Thoracic aorta (tissue), 2 donors: ENCODE measurements around the gene KCNIP1. TPM values are rescaled to one million over a fixed set of nuclear protein-coding genes. Genes with fewer than 3 reads are reported as not detected.

Source experiments
- ATAC-seq: fragments of 150-250 bp; one replicate; pipeline ENCODE4 v1.8.0; 2017; ENCODE audit warnings: low read depth; ENCODE audit not compliant: insufficient number of reproducible peaks, low FRiP score
- DNase-seq: peaks from one replicate; pipeline ENCODE4 v3.0.0-alpha.2; 2020; ENCODE audit warnings: low spot score
- H3K27ac ChIP-seq, 2 donors: fragments of 200-600 bp; sonication (generic); 1 replicate in 1 of 2; 2 replicates in 1 of 2; pipeline ENCODE4 v1.5.1; 2016; ENCODE audit warnings: mild to moderate bottlenecking in 2 of 2, moderate library complexity in 2 of 2
- H3K27me3 ChIP-seq: fragments of 200-600 bp; sonication (generic); replicated peaks from 2 replicates; pipeline ENCODE4 v1.6.0; 2016; ENCODE audit warnings: mild to moderate bottlenecking; ENCODE audit not compliant: insufficient read depth
- H3K36me3 ChIP-seq: fragments of 200-600 bp; sonication (generic); one replicate; pipeline ENCODE4 v1.5.1; 2016
- H3K4me1 ChIP-seq, 2 donors: fragments of 200-600 bp; sonication (generic); 1 replicate in 1 of 2; 2 replicates in 1 of 2; pipeline versions ENCODE4 v1.5.1 to v1.6.0; 2016; ENCODE audit warnings: low read depth in 2 of 2, mild to moderate bottlenecking in 1 of 2; ENCODE audit not compliant: control insufficient read depth in 1 of 2
- H3K4me3 ChIP-seq: fragments of 200-600 bp; sonication (generic); 2 replicates; pipeline ENCODE4 v1.5.1; 2016; ENCODE audit warnings: mild to moderate bottlenecking
- H3K9me3 ChIP-seq: fragments of 200-600 bp; sonication (generic); 2 replicates; pipeline ENCODE4 v1.5.1; 2016
- CTCF ChIP-seq: fragments of 200-600 bp; sonication (generic); IDR thresholded peaks from one replicate; pipeline ENCODE4 v1.5.1; 2019; ENCODE audit warnings: antibody characterized with exemption
- total RNA-seq, 2 donors: library from RNA; depleted of rRNA; stranded (reverse); fragments of >200 nt; gene quantifications; one replicate each; pipeline versions ENCODE4 v1.1.0 to v1.2.3, GENCODE V29; 2016

The KCNIP1 gene
- total RNA-seq, 2 donors from 2014 or later = not detected

GRCh38 chr5:170488570-170488969, 15.2 kb upstream of the KCNIP1 start:
- no peak for ATAC-seq
- Histone ChIP-seq H3K4me1 (peaks cover 5 to 18% of the 10 kb centered on the region in 2 donors), H3K27ac (no peak overlapping the region), H3K36me3 (no peaks in the 10 kb centered on the region), H3K27me3 (no peaks in the 10 kb centered on the region), H3K9me3 (no peaks in the 10 kb centered on the region), H3K4me3 (no peak overlapping the region)
- DNase-seq = no peak
- TF ChIP-seq CTCF = no peak

DNA sequence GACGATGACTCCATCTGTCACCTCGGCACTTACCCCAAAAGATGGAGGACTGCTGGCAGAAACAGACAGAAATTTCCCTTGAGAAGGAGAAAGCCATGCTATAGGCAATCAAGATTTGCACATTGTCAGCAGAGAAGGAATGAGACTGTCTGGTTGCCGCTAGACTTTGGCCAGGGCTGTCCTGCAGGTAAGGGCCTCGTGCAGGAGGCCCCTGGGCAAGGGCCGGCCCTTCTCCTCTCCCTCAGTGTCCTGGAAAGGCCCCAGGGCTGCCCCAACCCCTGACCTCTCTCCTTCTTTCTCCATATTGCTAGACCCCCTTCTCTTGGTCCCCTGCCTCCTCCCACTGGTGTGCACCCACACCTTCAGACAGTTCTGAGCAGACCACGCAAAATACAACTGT, 14.6 kb upstream of the KCNIP1 start:
- DNase-seq (no peak), ATAC-seq (no peak)
- Histone ChIP-seq H3K4me1 (peaks cover 5 to 18% of the 10 kb centered on the region in 2 donors), H3K27me3 (no peaks in the 10 kb centered on the region), H3K4me3 (no peak overlapping the region), H3K27ac (no peak overlapping the region), H3K36me3 (no peaks in the 10 kb centered on the region), H3K9me3 (no peaks in the 10 kb centered on the region)
- TF ChIP-seq CTCF = no peak

DNA sequence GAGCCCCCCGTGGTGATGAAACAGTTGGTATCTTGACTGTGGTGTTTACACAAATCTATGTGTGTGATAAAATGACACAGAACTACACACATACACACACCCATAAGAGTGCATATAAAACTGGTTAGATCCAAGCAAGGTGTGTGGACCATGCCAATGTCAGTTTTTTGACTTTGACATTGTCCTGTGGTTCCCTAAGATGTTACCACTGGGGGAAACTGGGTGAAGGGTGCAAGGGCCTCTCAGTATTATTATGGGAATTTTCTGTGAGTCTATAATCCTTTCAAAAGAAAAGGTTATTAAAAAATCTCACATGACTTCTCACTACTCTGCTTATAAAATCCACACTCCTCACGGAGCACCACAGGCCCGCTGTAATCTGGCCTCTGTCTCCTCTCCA, 13.4 kb upstream of the KCNIP1 start:
- DNase-seq (no peak), ATAC-seq (no peak)
- Histone ChIP-seq H3K36me3 (no peaks in the 10 kb centered on the region), H3K27me3 (no peaks in the 10 kb centered on the region), H3K4me3 (no peak overlapping the region), H3K27ac (no peak overlapping the region), H3K9me3 (no peaks in the 10 kb centered on the region), H3K4me1 (peaks cover 5 to 18% of the 10 kb centered on the region in 2 donors)
- no peak for TF ChIP-seq CTCF

GRCh38 chr5:170491479-170491878, 12.3 kb upstream of the KCNIP1 start:
- peak overlapping the region; percentile 38 to 53 for H3K27ac ChIP-seq
- H3K27me3 ChIP-seq = no peaks in the 10 kb centered on the region
- TF ChIP-seq CTCF = no peak
- ATAC-seq (peak; percentile 75), DNase-seq (no peak)
- H3K36me3 ChIP-seq = no peaks in the 10 kb centered on the region
- no peaks in the 10 kb centered on the region for H3K9me3 ChIP-seq
- H3K4me1 ChIP-seq = peaks cover 5 to 18% of the 10 kb centered on the region in 2 donors
- no peak overlapping the region for H3K4me3 ChIP-seq

DNA sequence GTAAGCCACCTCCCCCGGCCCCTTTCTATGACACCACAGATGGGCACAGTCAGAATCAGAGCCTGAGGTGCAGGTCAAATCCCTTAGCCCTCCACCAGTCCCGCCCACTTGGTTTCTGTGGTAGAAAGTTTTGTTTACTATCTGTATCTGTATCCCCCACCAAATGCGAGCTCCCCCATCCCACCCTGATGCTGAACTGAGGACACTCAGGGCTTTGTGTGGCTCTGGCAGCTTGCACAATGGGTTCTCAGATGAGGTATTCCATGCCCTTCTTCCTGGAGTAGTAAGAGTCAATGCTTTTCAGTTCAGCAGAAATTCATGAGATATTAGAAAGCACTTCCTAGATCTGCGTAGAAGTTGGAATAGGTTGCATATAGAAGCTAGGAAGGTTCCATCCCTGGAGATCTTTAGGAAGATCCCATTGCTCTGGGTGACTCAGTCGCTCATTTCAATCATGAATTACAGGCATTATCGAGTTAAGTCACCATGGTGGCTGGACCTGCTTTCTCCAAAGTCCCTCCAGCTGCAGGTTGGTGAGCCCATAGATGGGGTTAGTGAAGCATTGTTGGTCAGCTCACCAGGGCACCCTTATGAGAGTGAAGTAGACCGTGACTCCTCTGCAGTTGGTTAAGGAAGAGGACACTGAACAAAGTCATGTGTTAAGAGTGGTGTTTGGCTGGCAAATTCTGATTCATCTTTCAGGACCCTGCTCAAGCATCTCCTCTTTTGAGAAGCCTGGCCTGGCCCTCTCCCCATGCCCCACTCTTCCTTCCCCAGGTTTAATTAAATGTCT, 10.6 kb upstream of the KCNIP1 start:
- DNase-seq (no peak), ATAC-seq (no peak)
- Histone ChIP-seq H3K9me3 (no peaks in the 10 kb centered on the region), H3K36me3 (no peaks in the 10 kb centered on the region), H3K4me3 (no peak overlapping the region), H3K4me1 (peaks cover 5 to 18% of the 10 kb centered on the region in 2 donors), H3K27me3 (no peaks in the 10 kb centered on the region), H3K27ac (no peak overlapping the region)
- TF ChIP-seq CTCF = no peak
